Upper lobe of left lung (tissue), 4 donors: Measurements from ENCODE around the gene CEP63.
"Not testable (repeated sequence)": the region's sequence is repeated elsewhere in the genome, so short reads cannot be mapped to it uniquely, and the experiment has no call there.

Experiments used
- POLR2AphosphoS5 ChIP-seq, 2 donors: sonication (generic); formaldehyde crosslinking; IDR thresholded peaks; one replicate each; pipeline ENCODE4 v1.5.1; 2017; ENCODE audit warnings: antibody characterized with exemption in 2 of 2
- TF ChIP-seq, protein P1 (sequence below), 6 experiments: fragments of 450-650 bp in 4 of 6; fragments of 200-600 bp in 2 of 6; sonication (generic) in 2 of 6; IDR thresholded peaks; one replicate each; pipeline ENCODE4 v1.5.1; 2016 to 2019; ENCODE audit warnings: antibody characterized with exemption in 6 of 6

DNA sequence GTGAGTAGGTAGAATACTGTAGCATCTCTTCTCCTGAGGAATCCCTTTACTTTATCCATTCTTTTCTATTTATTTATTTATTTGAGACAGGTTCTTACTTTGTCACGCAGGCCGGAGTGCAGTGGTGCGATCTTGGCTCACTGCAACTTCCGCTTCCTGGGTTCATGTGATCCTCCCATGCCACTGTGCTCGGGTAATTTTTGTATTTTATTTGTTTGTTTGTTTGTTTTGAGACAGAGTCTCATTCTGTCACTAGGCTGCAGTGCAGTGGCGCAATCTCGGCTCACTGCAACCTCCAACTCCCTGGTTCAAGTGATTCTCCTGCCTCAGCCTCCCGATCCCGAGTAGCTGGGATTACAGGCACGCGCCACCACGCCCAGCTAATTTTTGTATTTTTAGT, 58.9 kb downstream of the CEP63 start:
- TF ChIP-seq, protein P1, sequence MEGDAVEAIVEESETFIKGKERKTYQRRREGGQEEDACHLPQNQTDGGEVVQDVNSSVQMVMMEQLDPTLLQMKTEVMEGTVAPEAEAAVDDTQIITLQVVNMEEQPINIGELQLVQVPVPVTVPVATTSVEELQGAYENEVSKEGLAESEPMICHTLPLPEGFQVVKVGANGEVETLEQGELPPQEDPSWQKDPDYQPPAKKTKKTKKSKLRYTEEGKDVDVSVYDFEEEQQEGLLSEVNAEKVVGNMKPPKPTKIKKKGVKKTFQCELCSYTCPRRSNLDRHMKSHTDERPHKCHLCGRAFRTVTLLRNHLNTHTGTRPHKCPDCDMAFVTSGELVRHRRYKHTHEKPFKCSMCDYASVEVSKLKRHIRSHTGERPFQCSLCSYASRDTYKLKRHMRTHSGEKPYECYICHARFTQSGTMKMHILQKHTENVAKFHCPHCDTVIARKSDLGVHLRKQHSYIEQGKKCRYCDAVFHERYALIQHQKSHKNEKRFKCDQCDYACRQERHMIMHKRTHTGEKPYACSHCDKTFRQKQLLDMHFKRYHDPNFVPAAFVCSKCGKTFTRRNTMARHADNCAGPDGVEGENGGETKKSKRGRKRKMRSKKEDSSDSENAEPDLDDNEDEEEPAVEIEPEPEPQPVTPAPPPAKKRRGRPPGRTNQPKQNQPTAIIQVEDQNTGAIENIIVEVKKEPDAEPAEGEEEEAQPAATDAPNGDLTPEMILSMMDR (IDR thresholded peaks at IDR 0.05), result not testable (repeated sequence)
- not testable (repeated sequence) for TF ChIP-seq POLR2AphosphoS5 (IDR thresholded peaks at IDR 0.05)
